ENCODE measurements around the gene ITPK1.

- TF ChIP-seq POLR2A (IDR thresholded peaks at IDR 0.05) (no peak), CTCF (IDR thresholded peaks at IDR 0.05) (no peak)
Observed at GRCh38 chr14:93081876-93082570, 33.7 kb downstream of the ITPK1 start.
